ENCODE results near the gene PSPC1. TPM values are rescaled to one million over a fixed set of nuclear protein-coding genes. Genes with fewer than 3 reads are reported as not detected.
"Not testable (repeated sequence)": the region's sequence is repeated elsewhere in the genome, so short reads cannot be mapped to it uniquely, and the experiment has no call there.

Gene PSPC1
- total RNA-seq, 1 experiment from 2014 or later: 60.7 TPM

DNA sequence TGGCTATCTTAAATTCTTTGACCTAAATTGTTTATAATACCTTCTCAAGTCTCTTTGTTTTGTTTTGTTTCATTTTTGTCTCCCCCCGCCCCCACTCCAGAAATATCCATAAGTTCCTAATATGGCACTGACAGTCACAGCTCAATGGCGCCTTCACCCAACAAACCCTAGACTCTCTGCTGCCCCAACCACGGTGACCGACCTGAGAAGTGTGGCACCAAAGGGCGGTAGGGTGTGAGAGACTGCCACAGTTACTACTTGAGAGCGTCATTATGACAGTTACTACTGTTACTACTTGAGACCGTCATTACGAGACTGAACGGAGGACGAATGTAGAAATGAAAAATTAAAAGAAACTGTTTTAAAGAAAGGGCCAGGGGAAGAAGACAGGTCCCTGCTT lies 34.4 kb upstream of the PSPC1 start:
- Mint-ChIP-seq H3K36me3 (ENCODE audit: insufficient read depth, unreplicated experiment) (no peaks in the 10 kb centered on the region), H3K27me3 (ENCODE audit: unreplicated experiment) (no peaks in the 10 kb centered on the region), H3K27ac (ENCODE audit: unreplicated experiment) (peak overlapping the region; percentile 29), H3K9me3 (ENCODE audit: low read depth, unreplicated experiment) (no peaks in the 10 kb centered on the region), H3K4me1 (ENCODE audit: low read depth, unreplicated experiment) (no peaks in the 10 kb centered on the region), H3K4me3 (ENCODE audit: low read depth, unreplicated experiment) (no peak overlapping the region)
- BruUV-seq (replicated peaks): no TSS peak
- TF ChIP-seq, protein P1, sequence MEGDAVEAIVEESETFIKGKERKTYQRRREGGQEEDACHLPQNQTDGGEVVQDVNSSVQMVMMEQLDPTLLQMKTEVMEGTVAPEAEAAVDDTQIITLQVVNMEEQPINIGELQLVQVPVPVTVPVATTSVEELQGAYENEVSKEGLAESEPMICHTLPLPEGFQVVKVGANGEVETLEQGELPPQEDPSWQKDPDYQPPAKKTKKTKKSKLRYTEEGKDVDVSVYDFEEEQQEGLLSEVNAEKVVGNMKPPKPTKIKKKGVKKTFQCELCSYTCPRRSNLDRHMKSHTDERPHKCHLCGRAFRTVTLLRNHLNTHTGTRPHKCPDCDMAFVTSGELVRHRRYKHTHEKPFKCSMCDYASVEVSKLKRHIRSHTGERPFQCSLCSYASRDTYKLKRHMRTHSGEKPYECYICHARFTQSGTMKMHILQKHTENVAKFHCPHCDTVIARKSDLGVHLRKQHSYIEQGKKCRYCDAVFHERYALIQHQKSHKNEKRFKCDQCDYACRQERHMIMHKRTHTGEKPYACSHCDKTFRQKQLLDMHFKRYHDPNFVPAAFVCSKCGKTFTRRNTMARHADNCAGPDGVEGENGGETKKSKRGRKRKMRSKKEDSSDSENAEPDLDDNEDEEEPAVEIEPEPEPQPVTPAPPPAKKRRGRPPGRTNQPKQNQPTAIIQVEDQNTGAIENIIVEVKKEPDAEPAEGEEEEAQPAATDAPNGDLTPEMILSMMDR (IDR thresholded peaks at IDR 0.05; ENCODE audit: unreplicated experiment): no peak
- no peak for DNase-seq
- CTCF ChIA-PET: interaction anchor here (0.5 kb wide), 1 partner anchor 738 kb away, joined by 3 read pairs; no protein-coding TSS in a partner anchor
- intact Hi-C loops (cut with micrococcal nuclease; ENCODE audit: unreplicated experiment): no loop called here

DNA sequence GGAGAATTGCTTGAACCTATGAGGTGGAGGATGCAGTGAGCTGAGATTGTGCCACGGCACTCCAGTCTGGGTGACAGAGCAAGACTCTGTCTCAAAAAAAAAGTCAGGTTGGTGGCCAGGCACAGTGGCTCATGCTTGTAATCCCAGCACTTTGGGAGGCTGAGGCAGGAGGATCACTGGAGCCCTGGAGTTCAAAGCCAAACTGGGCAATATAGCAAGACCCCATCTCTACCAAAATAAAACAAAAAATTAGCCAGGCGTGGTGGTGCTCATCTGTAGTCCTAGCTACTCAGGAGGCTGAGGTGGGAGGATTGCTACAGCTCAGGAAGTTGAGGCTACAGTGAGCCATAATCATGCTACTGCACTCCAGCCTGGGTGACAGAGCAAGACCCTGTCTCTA lies 33.1 kb upstream of the PSPC1 start:
- DNase-seq; BruUV-seq (replicated peaks); H3K27me3 Mint-ChIP-seq (ENCODE audit: unreplicated experiment); H3K27ac Mint-ChIP-seq (ENCODE audit: unreplicated experiment); intact Hi-C loops (cut with micrococcal nuclease; ENCODE audit: unreplicated experiment); H3K4me1 Mint-ChIP-seq (ENCODE audit: low read depth, unreplicated experiment); H3K9me3 Mint-ChIP-seq (ENCODE audit: low read depth, unreplicated experiment); H3K36me3 Mint-ChIP-seq (ENCODE audit: insufficient read depth, unreplicated experiment); CTCF ChIA-PET; H3K4me3 Mint-ChIP-seq (ENCODE audit: low read depth, unreplicated experiment): not testable (repeated sequence)

DNA sequence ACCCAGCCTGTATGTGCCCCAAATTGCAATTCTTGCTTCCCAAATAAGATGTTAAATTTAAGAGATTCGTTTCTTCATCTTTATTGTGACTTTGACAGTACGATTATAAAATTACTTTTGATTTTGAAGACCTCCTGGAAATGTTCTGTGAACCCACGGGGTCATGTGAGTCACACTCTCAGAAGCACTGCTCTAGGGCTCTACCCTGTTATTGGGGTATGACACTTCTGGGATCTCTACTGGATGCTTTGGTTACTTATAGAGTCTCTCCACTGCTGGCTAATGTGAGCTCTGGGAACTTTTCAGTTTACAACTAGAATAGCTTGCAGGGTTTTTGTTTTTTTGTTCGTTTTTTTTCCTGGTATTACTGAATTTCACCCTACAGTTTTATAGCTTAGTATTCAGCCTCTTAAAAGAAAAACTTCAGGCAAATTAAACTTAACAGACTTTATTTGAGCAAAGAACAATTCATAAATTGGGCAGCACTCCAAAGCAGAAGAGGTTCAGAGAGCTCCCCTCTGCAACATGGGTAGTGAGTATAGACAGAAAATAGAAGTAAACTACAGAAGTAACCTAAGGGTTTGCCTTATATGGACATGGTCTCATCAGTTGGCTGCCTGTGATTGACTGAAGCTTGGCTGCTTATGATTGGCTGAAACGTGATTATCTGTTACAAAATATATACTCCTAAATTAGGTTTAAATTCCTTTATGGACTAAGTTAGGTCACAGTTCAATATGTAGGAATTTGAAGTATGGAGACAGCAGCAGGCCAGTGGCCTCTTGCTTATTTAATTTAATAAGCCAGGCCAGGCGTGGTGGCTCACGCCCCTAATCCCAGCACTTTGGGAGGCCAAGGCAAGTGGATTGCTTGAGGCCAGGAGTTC lies 28.5 kb upstream of the PSPC1 start:
- no peaks in the 10 kb centered on the region for H3K9me3 Mint-ChIP-seq (ENCODE audit: low read depth, unreplicated experiment)
- H3K4me1 Mint-ChIP-seq (ENCODE audit: low read depth, unreplicated experiment): no peaks in the 10 kb centered on the region
- H3K4me3 Mint-ChIP-seq (ENCODE audit: low read depth, unreplicated experiment): no peak overlapping the region
- no TSS peak for BruUV-seq (replicated peaks)
- intact Hi-C loops (cut with micrococcal nuclease; ENCODE audit: unreplicated experiment): no loop called here
- CTCF ChIA-PET: no interaction called here
- H3K27ac Mint-ChIP-seq (ENCODE audit: unreplicated experiment): no peak overlapping the region
- H3K27me3 Mint-ChIP-seq (ENCODE audit: unreplicated experiment): no peaks in the 10 kb centered on the region
- TF ChIP-seq, protein P1 (IDR thresholded peaks at IDR 0.05; ENCODE audit: unreplicated experiment): no peak
- H3K36me3 Mint-ChIP-seq (ENCODE audit: insufficient read depth, unreplicated experiment): no peaks in the 10 kb centered on the region
- DNase-seq: no peak

DNA sequence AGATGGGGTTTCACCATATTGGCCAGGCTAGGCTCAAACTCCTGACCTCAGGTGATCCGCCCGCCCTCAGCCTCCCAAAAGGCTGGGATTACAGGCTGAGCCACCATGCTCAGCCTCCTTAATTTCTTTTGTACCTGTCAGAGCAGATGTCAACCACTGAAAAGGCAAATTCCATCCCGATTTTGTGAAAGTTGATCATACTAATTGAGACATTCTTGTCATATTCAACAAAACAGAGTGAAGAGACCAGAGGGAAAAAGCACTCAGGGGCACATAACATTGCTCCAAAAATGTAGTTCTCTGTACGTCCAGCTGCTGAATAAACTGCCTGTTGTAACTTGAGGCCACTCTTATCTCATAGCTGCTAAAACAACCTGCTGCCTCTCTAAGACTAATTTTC lies 27.4 kb upstream of the PSPC1 start:
- TF ChIP-seq, protein P1 (IDR thresholded peaks at IDR 0.05; ENCODE audit: unreplicated experiment): no peak
- no peaks in the 10 kb centered on the region for H3K27me3 Mint-ChIP-seq (ENCODE audit: unreplicated experiment)
- H3K9me3 Mint-ChIP-seq (ENCODE audit: low read depth, unreplicated experiment): no peaks in the 10 kb centered on the region
- no peak for DNase-seq
- intact Hi-C loops (cut with micrococcal nuclease; ENCODE audit: unreplicated experiment): no loop called here
- H3K36me3 Mint-ChIP-seq (ENCODE audit: insufficient read depth, unreplicated experiment): no peaks in the 10 kb centered on the region
- H3K4me3 Mint-ChIP-seq (ENCODE audit: low read depth, unreplicated experiment): no peak overlapping the region
- no TSS peak for BruUV-seq (replicated peaks)
- no peaks in the 10 kb centered on the region for H3K4me1 Mint-ChIP-seq (ENCODE audit: low read depth, unreplicated experiment)
- no peak overlapping the region for H3K27ac Mint-ChIP-seq (ENCODE audit: unreplicated experiment)
- CTCF ChIA-PET: no interaction called here

DNA sequence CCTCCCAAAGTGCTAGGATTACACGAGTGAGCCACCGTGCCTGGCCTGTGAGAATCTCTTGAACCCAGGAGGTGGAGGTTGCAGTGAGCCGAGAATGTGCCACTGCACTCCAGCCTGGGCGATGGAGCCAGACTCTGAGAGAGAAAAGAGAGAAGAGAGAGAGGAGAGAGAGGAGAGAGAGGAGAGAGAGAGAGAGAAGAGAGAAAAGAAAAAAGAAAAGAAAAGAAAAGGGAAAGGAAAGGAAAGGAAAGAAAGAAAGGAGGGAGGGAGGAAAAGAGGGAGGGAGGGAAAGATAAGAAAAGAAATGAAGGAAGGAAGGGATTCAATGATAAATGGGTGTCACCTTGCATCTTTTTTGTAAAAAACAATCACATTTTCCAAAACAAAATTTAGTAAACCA lies 23.0 kb upstream of the PSPC1 start:
- TF ChIP-seq, protein P1 (IDR thresholded peaks at IDR 0.05; ENCODE audit: unreplicated experiment): no peak
- Mint-ChIP-seq H3K4me1 (ENCODE audit: low read depth, unreplicated experiment) (no peaks in the 10 kb centered on the region), H3K27ac (ENCODE audit: unreplicated experiment) (no peak overlapping the region), H3K36me3 (ENCODE audit: insufficient read depth, unreplicated experiment) (no peaks in the 10 kb centered on the region), H3K4me3 (ENCODE audit: low read depth, unreplicated experiment) (no peak overlapping the region), H3K27me3 (ENCODE audit: unreplicated experiment) (no peaks in the 10 kb centered on the region), H3K9me3 (ENCODE audit: low read depth, unreplicated experiment) (no peaks in the 10 kb centered on the region)
- no TSS peak for BruUV-seq (replicated peaks)
- CTCF ChIA-PET: no interaction called here
- intact Hi-C loops (cut with micrococcal nuclease; ENCODE audit: unreplicated experiment): no loop called here
- no peak for DNase-seq
